Stimulated activated CD8-positive, alpha-beta memory T cell treated with anti-CD3 and anti-CD28 coated beads, Interleukin-7, amount 100 ng/mL, for 1 hour (primary cell): ENCODE data around the gene SMIM11.
"Not testable (repeated sequence)": the region's sequence is repeated elsewhere in the genome, so short reads cannot be mapped to it uniquely, and the experiment has no call there.

Source experiments
- DNase-seq, 2 donors: peaks; one replicate each; pipeline ENCODE4 v3.0.0-alpha.2; 2020; ENCODE audit warnings: low read depth in 2 of 2

Gene SMIM11, protein sequence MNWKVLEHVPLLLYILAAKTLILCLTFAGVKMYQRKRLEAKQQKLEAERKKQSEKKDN

DNA sequence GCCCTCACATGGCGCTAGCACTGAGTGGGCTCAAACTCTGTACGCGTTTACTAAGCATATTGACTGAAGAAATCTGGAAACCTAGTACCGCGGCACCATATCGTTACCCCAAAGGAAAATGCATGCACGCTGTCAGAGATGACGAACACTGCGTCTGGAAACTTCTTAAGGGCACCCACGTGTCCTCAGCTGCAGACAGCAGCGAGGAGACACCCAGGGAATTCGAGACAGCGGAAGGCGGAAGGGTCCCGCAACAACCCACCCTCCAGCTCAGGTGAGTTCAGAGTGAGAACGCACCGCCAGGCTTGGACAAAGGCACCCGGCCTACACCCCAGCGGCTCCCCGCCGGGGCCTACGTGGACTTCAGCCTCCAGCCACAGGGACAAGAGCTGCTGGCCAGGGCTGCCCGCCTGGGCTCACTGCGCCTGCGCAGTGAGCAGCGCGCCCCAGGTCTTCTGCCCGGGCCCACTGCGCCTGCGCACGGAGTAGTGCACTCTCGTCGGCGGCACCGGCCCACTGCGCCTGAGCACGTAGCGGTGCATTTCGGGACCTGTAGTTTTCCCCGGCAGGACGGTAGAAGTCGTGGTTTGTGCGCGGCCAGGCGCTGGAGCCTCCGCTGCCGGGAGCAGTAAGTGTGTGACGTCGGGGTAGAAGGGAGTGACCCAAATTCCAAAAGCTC is at the start of gene SMIM11:
TSS of gene SMIM11 (plus strand) at position 568 of the 679 bp plus-strand sequence. CDS start 3,998 bp downstream, outside the sequence.
- DNase-seq: not testable (repeated sequence)

DNA sequence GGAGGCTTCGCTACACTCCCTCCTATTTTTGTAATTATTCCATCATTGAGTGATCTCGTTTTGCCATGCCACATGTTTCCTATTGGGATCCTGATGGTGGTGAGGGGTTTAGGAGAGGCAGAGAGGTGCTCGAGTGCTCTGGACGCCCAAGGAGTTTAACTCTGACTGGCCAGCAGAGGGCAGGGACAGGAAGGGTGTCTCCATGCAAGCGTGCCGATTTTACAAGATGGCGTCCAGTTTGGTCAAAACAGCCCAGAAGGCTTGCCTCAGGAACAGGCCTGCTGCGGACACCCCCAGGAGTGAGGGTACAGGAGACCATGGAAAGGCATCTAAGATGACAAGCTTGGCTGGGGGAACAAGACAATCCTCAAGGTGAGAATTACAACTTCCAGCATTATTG is 45.3 kb upstream of the SMIM11 start:
- DNase-seq: no peak

DNA sequence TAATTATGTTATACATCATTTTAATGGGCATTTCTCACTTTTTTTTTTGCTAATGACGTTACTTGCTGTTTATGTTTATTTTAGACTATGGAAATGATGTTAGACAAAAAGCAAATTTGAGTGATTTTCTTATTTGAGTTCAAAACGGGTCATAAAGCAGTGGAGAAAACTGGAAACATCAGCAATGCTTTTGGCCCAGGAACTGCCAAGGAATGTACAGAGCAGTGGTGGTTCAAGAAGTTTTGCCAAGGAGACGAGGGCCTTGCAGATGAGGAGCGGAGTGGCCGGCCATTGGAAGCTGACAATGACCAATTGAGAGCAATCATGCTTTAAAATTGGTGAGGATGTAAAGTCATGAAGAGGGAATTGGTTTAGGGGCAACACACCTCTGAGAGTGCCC is 43.6 kb upstream of the SMIM11 start:
- no peak for DNase-seq

DNA sequence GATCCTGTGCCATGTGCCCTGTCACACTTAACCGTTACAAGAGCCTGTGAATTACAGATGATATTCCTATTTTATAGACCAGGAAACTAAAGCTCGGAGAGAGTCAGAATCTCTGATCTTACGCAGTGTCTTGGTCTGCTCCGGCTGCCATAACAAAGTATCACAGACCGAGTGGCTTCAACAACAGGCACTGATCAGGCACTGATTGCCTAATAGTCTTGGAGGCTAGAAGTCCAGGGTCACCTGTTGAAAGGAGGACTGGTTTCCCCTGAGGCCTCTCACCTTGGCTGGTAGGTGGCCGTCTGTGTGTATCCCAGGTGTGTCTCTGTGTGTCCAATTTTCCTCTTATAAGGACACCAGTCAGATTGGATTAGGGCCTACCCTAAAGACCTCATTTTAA is 43.0 kb upstream of the SMIM11 start:
- no peak for DNase-seq

DNA sequence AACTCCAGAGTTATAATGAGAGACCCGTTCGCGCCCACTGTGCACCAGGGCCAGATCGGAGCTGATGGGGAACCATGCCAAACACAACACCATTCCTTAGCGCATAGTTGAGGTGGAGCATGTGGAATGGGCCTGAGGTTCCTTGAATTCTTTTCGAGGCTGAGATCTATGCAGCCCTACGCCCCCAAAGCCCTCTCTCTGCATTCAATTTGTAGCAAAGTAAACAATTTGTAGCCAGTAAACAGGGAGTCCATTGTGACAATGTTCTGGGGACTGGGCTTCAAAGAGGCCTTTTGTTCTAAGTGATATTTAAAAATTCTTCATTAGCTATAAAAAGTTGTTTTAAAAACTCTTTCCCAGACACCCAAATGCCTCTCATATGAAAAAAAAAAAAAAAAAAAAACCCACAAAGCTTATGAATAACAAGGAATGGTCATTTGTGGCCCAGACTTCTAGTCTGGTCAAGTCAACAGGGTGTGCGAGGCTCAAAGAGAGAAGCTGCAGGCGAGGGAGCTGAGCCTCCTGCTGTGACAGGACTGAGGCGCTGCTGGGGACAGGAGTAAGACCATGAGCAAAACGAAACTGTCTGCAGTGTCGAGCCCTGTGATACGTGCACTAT is 42.1 kb upstream of the SMIM11 start:
- DNase-seq: no peak

DNA sequence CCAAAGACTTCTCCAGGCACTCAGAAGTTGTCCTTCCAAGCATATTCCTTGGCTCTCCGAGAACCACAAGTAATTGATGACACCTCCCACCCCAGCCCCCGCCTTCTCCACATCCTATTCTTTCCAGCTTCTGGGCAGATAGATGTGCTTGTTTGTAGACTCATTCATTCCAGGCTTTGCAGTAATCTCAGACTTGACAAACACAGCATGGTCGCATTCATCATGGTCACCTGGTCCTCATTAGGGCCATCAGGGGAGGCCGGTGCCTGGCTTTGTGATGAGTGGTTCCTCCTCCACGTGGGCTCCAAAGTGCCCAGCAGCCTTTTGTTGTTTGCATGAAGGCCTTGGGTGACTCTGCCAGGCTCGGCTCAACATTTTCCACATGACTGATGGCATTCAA is 40.0 kb upstream of the SMIM11 start:
- no peak for DNase-seq

DNA sequence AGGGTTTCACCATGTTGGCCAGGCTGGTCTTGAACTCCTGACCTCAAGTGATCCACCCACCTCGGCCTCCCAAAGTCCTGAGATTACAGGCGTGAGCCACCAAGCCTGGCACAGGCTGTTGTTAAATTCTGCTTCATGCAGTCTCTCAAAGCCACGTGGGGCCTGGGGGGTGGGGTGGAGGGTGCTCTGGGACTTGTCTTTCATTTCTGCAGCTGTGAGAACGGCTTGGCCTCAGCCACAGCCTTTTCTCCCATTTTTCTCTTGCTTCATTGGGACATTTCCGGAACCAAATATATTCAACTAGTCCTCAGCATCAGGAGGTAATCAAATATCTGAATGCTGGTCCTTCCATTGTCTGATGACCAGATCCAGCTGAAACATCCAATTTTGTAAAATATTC is 39.1 kb upstream of the SMIM11 start:
- no peak for DNase-seq

DNA sequence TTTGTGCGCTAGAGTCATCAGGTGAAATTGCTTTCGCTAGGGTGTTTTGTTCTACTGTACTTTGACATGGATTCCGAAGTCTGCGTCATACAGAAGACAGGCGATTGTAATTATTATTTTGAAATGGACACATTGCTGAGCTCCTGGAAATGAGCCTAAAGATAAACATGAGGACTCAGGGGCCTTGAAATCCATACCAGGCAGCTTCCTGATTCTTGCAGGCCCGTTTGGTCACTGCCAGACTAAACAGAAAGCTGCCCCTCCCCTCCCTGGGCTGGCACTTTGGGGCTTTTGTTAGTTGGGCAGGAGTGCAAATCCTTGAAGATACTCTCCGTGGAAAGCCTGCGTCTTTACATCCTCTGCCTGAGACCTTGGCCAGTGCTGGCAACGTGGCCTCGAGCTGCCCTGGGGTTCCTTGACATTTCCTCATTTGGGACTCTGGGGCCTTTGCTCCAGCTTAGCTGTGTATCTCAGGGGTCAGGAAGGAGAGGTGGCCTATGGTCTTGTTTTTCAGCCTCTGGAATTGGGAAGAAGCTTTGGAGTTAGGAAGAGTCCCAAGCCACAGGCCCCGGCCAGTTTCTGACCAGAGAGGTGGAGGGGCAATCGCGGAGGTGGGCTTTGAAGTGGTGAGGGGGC is 38.4 kb upstream of the SMIM11 start:
- DNase-seq: no peak

DNA sequence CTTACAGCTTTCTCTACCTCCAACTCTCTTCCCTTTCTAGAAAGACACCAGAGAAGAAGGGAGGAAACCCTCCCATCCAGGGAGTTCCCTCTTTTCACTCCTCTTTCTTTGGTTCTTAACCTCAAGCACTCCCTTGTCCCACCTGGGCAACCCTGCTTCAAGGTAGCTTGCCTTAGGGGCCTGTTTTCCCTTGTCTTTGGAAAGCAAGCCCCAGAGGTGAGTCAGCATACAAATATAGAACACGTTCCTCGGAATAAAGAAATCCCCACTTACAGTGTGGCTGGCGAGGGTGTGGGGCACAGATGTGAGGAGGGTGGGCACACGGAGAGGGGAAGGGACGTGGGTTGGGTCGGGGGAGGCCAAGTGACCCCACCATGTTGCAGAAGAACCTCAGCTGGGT is 37.6 kb upstream of the SMIM11 start:
- DNase-seq: no peak

DNA sequence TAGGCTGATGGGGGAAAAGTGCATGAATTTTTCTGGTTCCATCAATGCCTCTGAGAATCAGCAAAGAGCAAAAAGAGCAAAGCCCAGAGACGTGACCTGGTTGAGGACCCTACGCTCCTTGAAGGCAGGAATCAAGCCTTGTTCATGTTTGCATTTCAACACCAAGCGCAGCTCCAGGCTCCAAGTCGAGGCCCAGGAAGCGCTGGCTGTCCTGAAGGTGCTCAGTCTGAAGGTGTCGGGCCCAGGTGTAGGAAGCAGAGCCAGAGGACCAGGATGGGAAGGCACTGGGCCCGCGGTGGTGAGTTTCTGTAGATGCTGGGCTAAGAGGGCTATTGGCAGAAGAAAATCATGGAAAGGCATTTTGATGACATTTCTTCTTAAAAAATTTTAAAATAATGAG is 37.1 kb upstream of the SMIM11 start:
- DNase-seq: no peak

DNA sequence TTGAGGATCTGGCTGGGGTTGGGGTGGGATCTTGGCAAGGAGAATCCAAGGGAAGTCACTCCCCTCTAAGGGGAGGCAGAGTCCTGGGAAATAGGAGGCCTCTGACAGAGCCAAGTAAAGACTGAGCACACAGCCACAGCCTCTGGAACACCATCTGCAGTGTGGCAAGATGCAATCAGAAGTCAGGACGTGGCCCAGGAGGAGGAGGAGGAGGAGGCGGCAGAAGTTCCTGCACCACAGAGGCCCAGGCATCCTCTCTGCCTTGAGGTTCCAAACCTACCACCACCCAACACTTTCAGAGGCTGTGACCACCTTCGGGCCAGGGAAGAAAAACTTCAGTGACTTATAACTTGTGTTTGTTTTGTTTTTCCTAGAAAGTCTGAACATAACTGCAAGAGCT is 35.2 kb upstream of the SMIM11 start:
- no peak for DNase-seq

DNA sequence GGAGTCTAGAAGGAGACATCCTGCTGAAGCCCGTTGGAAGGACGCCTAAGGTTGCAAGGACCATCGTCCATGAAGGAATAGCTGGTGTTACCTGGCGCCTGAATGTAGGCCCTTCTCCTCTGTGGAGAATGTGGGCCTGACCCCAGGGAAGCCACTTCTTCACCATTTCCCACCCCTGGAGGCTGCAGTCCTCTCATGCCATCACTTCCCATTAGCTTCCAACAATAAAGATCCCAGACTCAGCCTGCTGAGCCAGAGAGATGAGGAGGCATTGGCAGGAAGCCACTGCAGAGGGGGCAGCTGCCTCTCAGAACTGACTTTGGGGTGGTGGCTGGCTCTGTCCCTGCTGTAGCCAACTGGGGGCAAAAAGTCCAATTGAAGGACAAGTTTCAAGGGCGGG is 32.8 kb upstream of the SMIM11 start:
- no peak for DNase-seq

DNA sequence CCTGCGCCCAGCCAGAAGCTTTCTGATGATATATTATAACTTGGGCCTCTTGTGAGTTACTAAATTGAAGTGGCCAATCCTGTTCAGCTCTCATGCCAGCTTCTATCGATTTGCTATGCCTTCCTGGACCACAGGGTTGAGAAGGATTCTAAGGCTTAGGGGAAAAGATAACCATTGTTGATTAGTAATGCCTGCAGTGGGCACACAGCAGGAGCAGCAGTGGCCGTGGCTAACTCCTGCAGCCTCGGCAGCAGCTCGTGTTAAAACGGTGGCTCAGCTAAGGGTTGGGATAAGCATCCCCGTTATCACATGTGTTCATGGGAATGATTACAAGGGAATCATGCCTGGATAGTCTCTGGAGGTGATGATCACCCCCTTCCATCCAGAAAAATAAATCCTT is 32.0 kb upstream of the SMIM11 start:
- DNase-seq: no peak

DNA sequence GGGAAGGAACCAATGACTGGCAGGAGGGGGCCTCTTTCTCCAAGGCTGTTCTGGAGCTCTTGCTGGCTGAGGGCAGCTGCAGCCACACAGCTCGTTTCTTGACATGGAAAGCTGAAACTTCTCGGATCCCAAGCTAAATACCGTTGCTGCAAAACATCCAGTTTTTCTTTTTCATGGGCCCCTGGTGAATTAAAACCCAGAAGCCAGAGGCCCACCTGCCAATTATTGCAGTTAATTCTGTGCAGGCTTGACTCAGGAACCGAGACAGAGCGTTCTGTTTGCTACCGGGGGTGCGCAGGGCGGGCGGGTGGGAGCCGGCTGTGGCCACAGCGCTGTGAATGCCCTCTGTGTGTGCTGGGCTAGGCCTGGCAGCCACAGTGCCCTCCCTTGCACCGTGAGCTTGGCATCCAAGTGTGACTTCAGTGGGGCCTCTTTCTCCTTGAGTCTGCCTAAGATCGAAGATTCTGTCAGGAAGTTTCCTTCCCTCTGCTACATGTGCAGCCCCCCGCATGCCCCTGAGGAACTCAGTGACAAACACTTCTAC is 31.4 kb upstream of the SMIM11 start:
- DNase-seq: no peak

DNA sequence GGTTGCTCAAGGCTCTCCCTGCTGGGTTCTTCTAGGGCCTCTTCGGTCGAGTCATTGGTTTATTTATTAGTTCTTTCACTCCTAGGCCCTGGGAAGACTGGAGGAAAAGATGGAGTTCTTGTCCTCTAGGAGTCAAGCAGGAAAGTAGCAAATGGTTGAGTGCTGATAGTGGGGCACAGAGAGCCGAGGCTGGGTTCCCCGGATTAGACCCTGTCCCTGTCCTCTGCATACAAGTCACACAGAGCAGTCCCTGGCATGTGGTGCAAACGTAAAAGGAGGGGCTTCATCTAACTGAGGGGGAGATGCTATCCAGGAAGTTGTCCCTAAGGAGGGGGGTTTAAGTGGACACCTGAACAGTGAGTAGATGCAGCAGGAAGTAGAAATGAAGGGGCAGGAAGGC is 30.7 kb upstream of the SMIM11 start:
- no peak for DNase-seq

DNA sequence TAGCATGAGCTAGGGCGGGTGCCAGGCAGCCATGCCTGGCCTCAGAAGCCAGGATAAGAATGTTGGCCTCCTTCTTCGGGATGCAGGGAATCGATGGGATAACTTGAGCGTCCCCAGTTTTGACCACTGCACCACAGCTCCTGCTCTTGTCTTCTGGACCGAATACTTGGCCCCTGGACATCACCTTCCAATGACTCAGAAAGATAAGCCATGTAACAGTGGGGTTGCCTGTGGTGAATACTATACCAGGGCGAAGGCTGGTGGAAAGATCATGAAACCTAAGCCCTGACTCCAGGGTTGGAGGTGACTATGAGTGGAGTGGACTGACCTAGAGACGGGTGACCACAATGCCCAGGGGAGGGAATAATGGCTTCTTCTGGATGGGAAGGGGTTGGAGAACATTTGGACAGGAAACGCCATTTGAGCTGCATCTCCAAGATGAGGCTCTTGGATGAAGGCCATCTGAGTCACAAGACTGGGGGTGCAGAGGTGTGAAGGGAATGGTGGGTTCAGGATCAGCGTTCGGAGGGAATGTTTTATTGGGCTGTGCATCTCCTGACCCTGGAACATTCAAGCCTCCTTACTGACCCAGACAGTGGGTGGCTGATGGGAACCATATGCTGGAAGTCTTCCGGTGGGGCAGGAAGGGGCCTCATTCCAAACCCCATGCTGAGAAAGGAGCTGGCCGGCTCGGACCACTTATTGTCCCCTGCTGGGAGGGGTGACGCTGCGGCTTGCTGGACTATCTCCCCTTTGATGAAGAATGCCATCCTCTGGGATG is 30.0 kb upstream of the SMIM11 start:
- DNase-seq: no peak

DNA sequence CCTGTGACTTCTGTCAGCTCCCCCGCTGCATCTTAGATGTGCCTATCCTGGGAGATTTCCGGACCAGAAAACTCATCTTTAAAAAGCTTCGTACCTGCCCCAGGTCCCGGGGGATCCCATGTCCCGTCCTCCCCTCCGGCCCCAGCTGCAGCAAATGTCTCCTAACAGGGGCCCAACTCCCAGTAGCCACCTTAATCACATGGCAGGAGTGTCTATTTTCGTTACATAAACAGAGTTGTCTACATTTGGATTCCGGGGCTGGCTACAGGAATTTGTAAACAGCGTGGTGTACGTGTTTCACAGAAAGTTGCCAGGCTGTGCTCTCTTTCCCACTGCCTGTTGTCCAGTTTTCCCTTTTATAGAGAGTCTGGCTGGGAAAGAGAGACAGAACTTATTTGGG is 29.4 kb upstream of the SMIM11 start:
- DNase-seq: no peak

DNA sequence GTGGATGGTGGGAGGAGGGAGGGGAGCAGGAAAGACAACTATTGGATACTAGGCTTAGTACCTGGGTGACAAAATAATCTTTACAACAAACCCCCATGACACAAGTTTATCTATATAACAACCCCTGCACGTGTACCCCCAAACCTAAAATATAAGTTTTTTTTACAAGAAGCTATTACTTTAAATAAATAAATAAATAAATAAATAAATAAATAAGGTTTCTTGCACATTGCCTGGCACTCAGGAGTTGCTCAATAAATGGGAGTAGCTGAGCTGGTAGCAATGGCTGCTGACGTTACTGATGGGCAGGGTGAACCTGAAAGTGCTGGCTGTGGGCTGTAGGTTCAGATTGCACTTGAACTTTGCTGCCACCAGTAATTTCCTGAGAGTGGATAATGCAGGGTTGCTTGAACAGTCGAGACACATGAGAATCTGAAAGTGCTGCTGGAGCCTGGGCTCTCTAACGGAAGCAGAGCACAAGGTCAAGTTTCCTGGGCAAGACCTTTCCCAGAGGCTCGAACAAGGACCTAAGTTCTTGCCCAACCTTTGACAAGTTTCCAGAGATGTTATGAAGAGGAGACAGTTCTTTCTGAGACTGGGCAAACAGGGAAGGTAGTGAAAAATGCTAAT is 26.3 kb upstream of the SMIM11 start:
- no peak for DNase-seq

DNA sequence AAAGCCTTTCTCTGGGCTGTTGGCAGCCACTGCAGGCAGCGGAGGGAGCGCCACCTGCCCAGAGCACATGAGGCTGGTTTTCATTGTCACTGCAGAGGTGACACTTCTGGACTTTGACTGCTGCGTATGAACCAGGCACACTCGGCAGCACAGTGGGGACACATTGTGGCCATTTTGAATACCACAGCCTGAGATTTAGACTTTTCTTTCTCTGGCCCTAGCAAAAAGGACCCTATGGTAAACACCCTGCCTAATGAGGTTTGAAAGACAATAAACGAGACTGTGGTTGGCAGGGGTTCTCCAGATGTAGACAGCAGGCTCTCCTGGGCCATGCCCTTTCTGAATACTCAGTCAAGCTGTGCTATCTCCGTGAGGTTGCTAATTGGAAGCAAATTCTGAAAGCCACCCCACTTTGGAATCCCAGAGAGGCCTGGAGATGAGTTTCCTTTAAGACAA is 23.5 kb upstream of the SMIM11 start:
- no peak for DNase-seq

DNA sequence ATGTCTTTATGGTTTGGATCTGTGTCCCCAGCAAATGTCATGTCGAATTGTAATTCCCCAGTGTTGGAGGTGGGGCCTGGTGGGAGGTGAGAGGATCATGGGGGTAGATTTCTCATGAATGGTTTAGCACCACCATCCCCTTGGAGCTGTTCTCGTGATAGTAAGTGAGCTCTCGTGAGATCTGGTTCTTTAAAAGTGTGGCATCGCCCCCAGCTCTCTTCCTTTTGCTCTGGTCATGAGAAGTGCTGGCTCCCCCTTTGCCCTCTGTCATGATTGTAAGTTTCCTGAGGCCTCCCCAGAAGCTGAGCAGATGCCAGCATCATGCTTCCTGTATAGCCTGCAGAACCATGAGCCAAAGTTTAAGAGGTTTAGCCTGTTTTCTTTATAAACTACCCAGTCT is 22.8 kb upstream of the SMIM11 start:
- DNase-seq: no peak

DNA sequence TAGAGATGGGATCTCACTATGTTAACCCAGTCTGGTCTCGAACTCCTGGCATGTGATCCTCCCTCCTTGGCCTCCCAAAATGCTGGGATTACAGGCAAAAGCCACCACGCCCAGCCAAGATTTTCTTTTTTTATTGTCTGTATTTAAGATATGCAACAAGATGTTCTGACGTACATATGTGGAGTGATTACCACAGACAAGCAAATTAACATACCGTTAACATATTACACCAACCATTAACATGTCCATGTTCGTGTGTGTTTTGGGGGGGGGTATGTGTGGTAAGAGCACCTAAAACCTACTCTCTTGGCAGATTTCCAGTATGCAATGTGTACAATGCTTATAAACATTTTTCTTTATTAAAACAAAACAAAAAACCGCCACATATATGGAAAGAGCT is 22.1 kb upstream of the SMIM11 start:
- no peak for DNase-seq

DNA sequence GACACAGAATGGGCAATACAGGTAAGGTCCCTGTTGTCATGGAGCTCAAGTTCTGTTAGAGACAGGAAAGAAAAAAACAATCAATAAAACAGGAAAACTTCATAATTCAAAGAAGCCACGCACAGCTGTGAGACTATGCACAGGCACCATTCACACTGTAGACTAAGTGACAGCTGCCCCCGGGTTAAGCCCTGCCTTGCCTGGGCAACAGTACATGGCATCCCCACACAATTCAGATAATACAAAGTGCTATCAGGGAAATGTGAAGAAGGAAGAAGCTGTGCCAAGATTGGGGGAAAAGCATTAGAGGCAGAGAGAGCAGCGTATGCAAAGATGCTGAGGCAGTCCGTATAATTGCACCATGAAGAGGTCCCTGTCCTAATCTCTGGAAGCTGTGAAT is 20.5 kb upstream of the SMIM11 start:
- no peak for DNase-seq
